MCF 10A (cell line): ENCODE measurements around the gene A4GALT. TPM values are rescaled to one million over a fixed set of nuclear protein-coding genes. Genes with fewer than 3 reads are reported as not detected.

ENCODE experiments used
- BruUV-seq: library from RNA; stranded (reverse); fragments of 400-500 nt; replicated peaks from 2 replicates; lab custom pipeline; 2021; lab: Mats Ljungman, UMichigan
- CTCF ChIA-PET: fragments of 300-600 bp; sonication (Branson Sonifier 250); formaldehyde crosslinking; extraction: SDS; loops from one replicate; lab custom pipeline; 2021; ENCODE audit warnings: antibody characterized with exemption, inconsistent platforms; lab: Yijun Ruan, JAX
- POLR2A ChIA-PET: fragments of 300-600, 350-650 bp; sonication (Branson Sonifier 250); formaldehyde crosslinking; extraction: SDS; loops from one replicate; lab custom pipeline; 2020; ENCODE audit warnings: antibody characterized with exemption, inconsistent platforms; lab: Yijun Ruan, JAX
- DNase-seq: peaks from one replicate; pipeline ENCODE4 v3.0.0-alpha.2; 2018; ENCODE audit not compliant: unreplicated experiment
- H3K27ac Mint-ChIP-seq: one replicate; pipeline ENCODE4 v1.8.0; 2022; ENCODE audit warnings: mild to moderate bottlenecking, low read depth, mixed read lengths; ENCODE audit not compliant: unreplicated experiment
- H3K27me3 Mint-ChIP-seq: one replicate; pipeline ENCODE4 v1.8.0; 2022; ENCODE audit warnings: mixed read lengths; ENCODE audit not compliant: insufficient read depth, unreplicated experiment
- H3K36me3 Mint-ChIP-seq: one replicate; pipeline ENCODE4 v1.8.0; 2022; ENCODE audit warnings: mild to moderate bottlenecking, moderate library complexity, mixed read lengths; ENCODE audit not compliant: insufficient read depth, unreplicated experiment
- H3K4me1 Mint-ChIP-seq: one replicate; pipeline ENCODE4 v1.8.0; 2022; ENCODE audit warnings: mixed read lengths; ENCODE audit not compliant: insufficient read depth, unreplicated experiment
- H3K4me3 Mint-ChIP-seq: one replicate; pipeline ENCODE4 v1.8.0; 2022; ENCODE audit warnings: mild to moderate bottlenecking, moderate library complexity, mixed read lengths; ENCODE audit not compliant: unreplicated experiment
- H3K9me3 Mint-ChIP-seq: one replicate; pipeline ENCODE4 v1.8.0; 2022; ENCODE audit warnings: mixed read lengths; ENCODE audit not compliant: unreplicated experiment
- intact Hi-C: fragments of 100-400 bp; cut with micrococcal nuclease; formaldehyde crosslinking; loops from 2 replicates; pipeline ENCODE4 v1.14.1; 2022
- total RNA-seq: library from RNA; stranded (reverse); gene quantifications from 2 replicates; pipeline ENCODE4 v1.2.3, GENCODE V29; 2022
- TF ChIP-seq, protein P1 (sequence below): fragments of 200-600 bp; IDR thresholded peaks from one replicate; pipeline ENCODE4 v1.8.0; 2022; ENCODE audit warnings: antibody characterized with exemption, mild to moderate bottlenecking; ENCODE audit not compliant: unreplicated experiment

A4GALT gene
- total RNA-seq, 1 experiment from 2014 or later = 8.7 TPM

DNA sequence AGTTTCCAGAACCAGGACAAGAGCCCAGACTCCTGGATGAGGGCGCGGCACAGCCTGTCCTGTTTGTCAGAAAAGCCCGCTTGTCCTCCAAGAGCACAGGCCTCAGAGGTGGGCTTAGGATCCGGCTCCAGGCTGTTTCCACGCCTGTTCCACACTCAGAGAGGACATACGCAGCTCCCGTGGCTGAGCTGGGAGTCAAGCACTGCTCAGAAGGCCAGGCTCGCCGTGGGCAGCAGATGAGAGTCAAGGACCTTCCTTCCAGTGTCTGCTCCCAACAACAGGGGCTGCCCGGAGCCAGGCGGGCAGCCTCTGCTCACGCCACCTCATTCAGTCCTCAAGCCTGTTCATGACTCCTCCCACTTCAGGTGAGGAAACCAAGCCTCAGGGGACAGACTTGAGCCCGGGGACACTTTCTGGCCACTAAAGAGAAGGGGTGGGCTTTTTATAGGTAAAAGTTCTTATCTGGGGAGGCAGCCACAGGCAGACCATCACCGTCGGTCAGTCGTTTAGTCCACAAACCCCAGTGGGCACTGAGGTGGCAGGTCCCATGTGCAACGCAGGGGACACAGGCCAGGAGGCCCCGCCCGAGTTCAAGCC is 75.2 kb downstream of the A4GALT start:
- intact Hi-C loops = no loop called here
- DNase-seq = no peak
- TF ChIP-seq, protein P1, sequence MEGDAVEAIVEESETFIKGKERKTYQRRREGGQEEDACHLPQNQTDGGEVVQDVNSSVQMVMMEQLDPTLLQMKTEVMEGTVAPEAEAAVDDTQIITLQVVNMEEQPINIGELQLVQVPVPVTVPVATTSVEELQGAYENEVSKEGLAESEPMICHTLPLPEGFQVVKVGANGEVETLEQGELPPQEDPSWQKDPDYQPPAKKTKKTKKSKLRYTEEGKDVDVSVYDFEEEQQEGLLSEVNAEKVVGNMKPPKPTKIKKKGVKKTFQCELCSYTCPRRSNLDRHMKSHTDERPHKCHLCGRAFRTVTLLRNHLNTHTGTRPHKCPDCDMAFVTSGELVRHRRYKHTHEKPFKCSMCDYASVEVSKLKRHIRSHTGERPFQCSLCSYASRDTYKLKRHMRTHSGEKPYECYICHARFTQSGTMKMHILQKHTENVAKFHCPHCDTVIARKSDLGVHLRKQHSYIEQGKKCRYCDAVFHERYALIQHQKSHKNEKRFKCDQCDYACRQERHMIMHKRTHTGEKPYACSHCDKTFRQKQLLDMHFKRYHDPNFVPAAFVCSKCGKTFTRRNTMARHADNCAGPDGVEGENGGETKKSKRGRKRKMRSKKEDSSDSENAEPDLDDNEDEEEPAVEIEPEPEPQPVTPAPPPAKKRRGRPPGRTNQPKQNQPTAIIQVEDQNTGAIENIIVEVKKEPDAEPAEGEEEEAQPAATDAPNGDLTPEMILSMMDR = no peak
- Mint-ChIP-seq H3K36me3 (peaks cover 6% of the 10 kb centered on the region), H3K4me3 (peak overlapping the region; percentile 38), H3K4me1 (peaks cover 29% of the 10 kb centered on the region), H3K27ac (peak overlapping the region; percentile 81), H3K9me3 (no peaks in the 10 kb centered on the region), H3K27me3 (no peaks in the 10 kb centered on the region)
- ChIA-PET POLR2A (no interaction called here), CTCF (interaction anchor here (0.6 kb wide), 1 partner anchor 173 kb away, joined by 5 read pairs; no protein-coding TSS in a partner anchor)
- BruUV-seq = no TSS peak

DNA sequence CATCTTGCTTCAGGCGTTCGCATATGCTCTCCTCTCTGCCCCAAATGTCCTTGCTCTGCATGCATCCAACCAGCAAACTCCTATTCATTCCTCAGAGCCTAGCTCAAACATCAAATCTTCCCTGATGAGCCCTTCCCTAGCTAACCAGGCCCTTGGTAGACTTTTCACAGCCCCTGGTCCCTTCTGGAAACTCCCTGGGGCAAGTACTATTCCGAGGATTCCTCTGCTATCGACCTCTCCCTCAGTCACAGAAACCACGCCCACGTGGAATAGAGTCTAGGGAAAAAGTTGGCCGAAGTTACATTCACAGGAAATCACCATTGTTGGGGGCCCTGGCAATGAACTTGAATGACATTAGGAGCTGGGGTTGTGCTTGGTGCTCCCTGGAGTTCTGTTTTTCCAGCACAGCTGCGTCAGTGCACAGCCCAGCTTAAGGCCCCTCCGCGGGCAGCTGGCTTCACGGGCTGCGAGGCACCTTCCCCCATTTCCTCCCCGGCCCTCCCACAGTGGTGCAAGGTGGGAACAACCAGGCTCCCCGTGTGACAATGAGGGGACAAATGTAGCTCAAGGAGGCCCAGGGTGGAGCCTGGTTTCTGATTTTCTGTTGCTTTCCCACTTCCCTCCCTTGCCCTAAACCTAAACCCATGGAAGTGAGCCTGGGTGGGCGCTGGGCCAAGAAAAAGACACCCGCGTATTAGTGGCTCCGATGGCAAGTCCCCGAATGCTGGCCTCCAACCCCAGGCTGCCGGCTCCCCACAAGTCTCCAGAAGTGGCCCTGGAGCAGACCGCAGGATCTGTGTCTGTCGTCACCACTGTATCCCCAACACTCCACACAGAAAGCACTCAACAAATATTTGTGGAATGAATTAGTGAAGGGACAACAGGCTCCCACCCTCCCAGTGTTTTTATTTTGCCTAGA is 76.0 kb downstream of the A4GALT start:
- TF ChIP-seq, protein P1 = no peak
- Mint-ChIP-seq H3K27ac (peak overlapping the region; percentile 64), H3K36me3 (peaks cover 6% of the 10 kb centered on the region), H3K9me3 (no peaks in the 10 kb centered on the region), H3K4me3 (peak overlapping the region; percentile 38), H3K27me3 (no peaks in the 10 kb centered on the region), H3K4me1 (peaks cover 29% of the 10 kb centered on the region)
- BruUV-seq = no TSS peak
- DNase-seq = no peak
- ChIA-PET POLR2A (interaction anchor here (0.7 to 0.8 kb wide), 2 partner anchors 9 to 32 kb away, joined by 3 to 8 read pairs; no protein-coding TSS in a partner anchor), CTCF (interaction anchor here (0.8 to 0.9 kb wide), 3 partner anchors 17 to 178 kb away, joined by 3 read pairs; no protein-coding TSS in a partner anchor)
- intact Hi-C loops = no loop called here

DNA sequence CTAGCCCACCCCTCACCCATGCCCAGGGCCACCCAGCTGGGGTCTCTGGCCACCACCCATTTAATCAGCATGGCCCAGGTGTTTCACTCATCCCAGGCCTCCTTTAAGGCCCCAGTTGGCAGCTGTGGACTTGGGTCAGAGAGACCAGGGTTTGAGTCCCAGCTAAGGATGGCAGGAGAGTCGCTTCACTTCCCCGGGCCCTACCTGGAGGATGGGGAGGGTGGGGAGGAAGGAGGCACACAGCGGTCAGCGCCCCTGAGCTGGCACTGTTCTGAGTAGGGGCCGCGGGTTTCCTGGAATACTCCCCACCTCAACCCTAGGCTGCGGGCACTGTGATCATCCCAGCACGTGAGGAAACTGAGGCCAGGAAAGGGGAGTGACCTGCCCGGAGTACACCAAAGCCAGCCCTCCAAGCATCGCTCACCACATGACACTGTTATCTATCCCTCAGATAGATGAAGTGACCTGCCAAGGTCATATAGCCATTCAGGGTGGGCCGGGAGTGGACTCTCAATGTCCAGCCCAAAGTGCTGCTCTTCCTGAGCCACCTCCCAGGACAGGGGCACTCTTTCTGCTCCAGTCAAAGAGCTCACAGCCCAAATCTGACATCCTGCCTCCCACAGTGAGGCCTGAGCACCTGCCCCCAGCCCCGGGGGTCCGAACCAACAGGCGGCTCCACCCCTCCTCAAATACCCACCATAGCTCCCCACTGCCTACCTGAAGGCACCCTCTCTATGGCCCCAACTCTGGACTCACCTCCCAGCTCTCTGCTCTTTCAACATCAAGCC is 76.8 kb downstream of the A4GALT start:
- BruUV-seq = no TSS peak
- Mint-ChIP-seq H3K4me3 (no peak overlapping the region), H3K4me1 (peaks cover 28% of the 10 kb centered on the region), H3K36me3 (peaks cover 6% of the 10 kb centered on the region), H3K9me3 (no peaks in the 10 kb centered on the region), H3K27ac (peak overlapping the region; percentile 64), H3K27me3 (no peaks in the 10 kb centered on the region)
- no peak for DNase-seq
- TF ChIP-seq, protein P1 = no peak
- ChIA-PET POLR2A (interaction anchor here (0.8 kb wide), 1 partner anchor 8 kb away, joined by 8 read pairs; no protein-coding TSS in a partner anchor), CTCF (interaction anchor here (0.5 to 0.9 kb wide), 5 partner anchors 9 to 178 kb away, joined by 3 to 4 read pairs (median 3); no protein-coding TSS in a partner anchor)
- intact Hi-C loops = no loop called here
